Stomach (tissue), 9 donors: Measurements from ENCODE around the gene LCTL. TPM values are rescaled to one million over a fixed set of nuclear protein-coding genes. Genes with fewer than 3 reads are reported as not detected.
A peak's percentile ranks its signal among the peaks of the same experiment; 100 is the strongest.
"Not testable (repeated sequence)": the region's sequence is repeated elsewhere in the genome, so short reads cannot be mapped to it uniquely, and the experiment has no call there.

Experiments used
- DNase-seq, 2 donors: peaks; one replicate each; pipeline versions ENCODE4 v3.0.0 to v3.0.0-alpha.2; 2013 to 2019
- H3K27ac ChIP-seq, 5 donors: fragments of 200-600 bp in 4 of 5; sonication (generic) in 4 of 5; one replicate each; pipeline ENCODE4 v1.5.1; 2013 to 2019; ENCODE audit warnings: mild to moderate bottlenecking in 1 of 5, moderate library complexity in 1 of 5
- H3K27me3 ChIP-seq, 3 donors: fragments of 200-600 bp; sonication (generic); one replicate each; pipeline ENCODE4 v1.5.1; 2017 to 2019; ENCODE audit warnings: mixed run types in 1 of 3
- H3K36me3 ChIP-seq, 4 donors: fragments of 200-600 bp; sonication (generic); 1 replicate in 3 of 4; 2 replicates in 1 of 4; pipeline ENCODE4 v1.5.1; 2016 to 2019
- H3K4me1 ChIP-seq, 4 donors: fragments of 200-600 bp; sonication (generic); one replicate each; pipeline ENCODE4 v1.5.1; 2016 to 2019
- H3K4me3 ChIP-seq, 4 donors: fragments of 200-600 bp; sonication (generic) in 3 of 4; one replicate each; pipeline ENCODE4 v1.5.1; 2016 to 2019; ENCODE audit warnings: mild to moderate bottlenecking in 1 of 4
- H3K9me3 ChIP-seq, 4 donors: fragments of 200-600 bp; sonication (generic); one replicate each; pipeline ENCODE4 v1.5.1; 2016 to 2019
- CTCF ChIP-seq, 7 experiments: fragments of 450-650 bp in 4 of 7; fragments of 200-600 bp in 3 of 7; sonication (generic) in 3 of 7; IDR thresholded peaks; one replicate each; pipeline ENCODE4 v1.5.1; 2016 to 2019; ENCODE audit warnings: antibody characterized with exemption in 7 of 7, control low read depth in 2 of 7, mild to moderate bottlenecking in 1 of 7
- EP300 ChIP-seq: sonication (generic); formaldehyde crosslinking; IDR thresholded peaks from one replicate; pipeline ENCODE4 v1.6.1; 2017; ENCODE audit warnings: antibody characterized with exemption
- POLR2A ChIP-seq, 4 donors: fragments of 450-650 bp; IDR thresholded peaks; one replicate each; pipeline ENCODE4 v1.6.1; 2016; ENCODE audit warnings: antibody characterized with exemption in 4 of 4, control low read depth in 2 of 4, mild to moderate bottlenecking in 1 of 4, moderate library complexity in 1 of 4
- POLR2AphosphoS5 ChIP-seq, 3 donors: sonication (generic); formaldehyde crosslinking; IDR thresholded peaks; one replicate each; pipeline ENCODE4 v1.6.1; 2016; ENCODE audit warnings: antibody characterized with exemption in 3 of 3
- whole genome bisulfite sequencing, 5 donors: extraction: QIAGEN DNeasy Blood & Tissue Kit in 3 of 5; methylation state at CpG; one replicate each; pipeline versions ENCODE4 v1.1.5 to v1.1.7; 2013 to 2018; 5-methylcytosine and 5-hydroxymethylcytosine counted together
- intact Hi-C: fragments of 100-400 bp; cut with DNase I; formaldehyde crosslinking; loops from one replicate; pipeline ENCODE4 v1.15.1; 2023; ENCODE audit warnings: low total_unique reads
- polyA plus RNA-seq, 3 donors: library from polyadenylated mRNA; stranded (reverse); fragments of 200-250 nt; gene quantifications; one replicate each; pipeline ENCODE4 v1.2.3, GENCODE V29; 2013
- total RNA-seq, 5 donors: library from RNA; depleted of rRNA; stranded (reverse); fragments of >200 nt; gene quantifications; one replicate each; pipeline versions ENCODE4 v1.1.0 to v1.2.3, GENCODE V29; 2014 to 2016
- donor health status: healthy with polysubstance abuse.
- donor health status: Bipolar disorder and iron deficiency.
- donor health status: healthy.

Gene LCTL
- total and polyA plus RNA-seq, 8 donors = not detected

- Histone ChIP-seq H3K27ac (no peak overlapping the region), H3K9me3 (no peaks in the 10 kb centered on the region), H3K27me3 (peaks cover 0 to 18% (median 0%) of the 10 kb centered on the region in 3 donors), H3K36me3 (no peaks in the 10 kb centered on the region), H3K4me1 (peaks cover 0 to 6% (median 0%) of the 10 kb centered on the region in 4 donors), H3K4me3 (no peak overlapping the region)
- intact Hi-C loops = no loop called here
- TF ChIP-seq CTCF (IDR thresholded peaks at IDR 0.05) (no peak), POLR2AphosphoS5 (IDR thresholded peaks at IDR 0.05) (no peak), EP300 (no peak), POLR2A (IDR thresholded peaks at IDR 0.05) (no peak)
- WGBS, 5 donors = 73 to 89% (median 78%) methylated on average over 2 of the region's 2 CpGs
- no peak for DNase-seq
Observed at GRCh38 chr15:66590435-66590834, 24.6 kb upstream of the LCTL start.

- 85 to 95% (median 90%) methylated on average over 6 of the region's 6 CpGs for WGBS, 5 donors
- H3K27me3 ChIP-seq = peaks cover 0 to 23% (median 0%) of the 10 kb centered on the region in 3 donors
- H3K9me3 ChIP-seq, intact Hi-C loops, H3K4me3 ChIP-seq, DNase-seq, H3K36me3 ChIP-seq, H3K4me1 ChIP-seq, H3K27ac ChIP-seq: not testable (repeated sequence)
Observed at GRCh38 chr15:66589429-66589828, 23.6 kb upstream of the LCTL start.

GRCh38 chr15:66588971-66589370, 23.2 kb upstream of the LCTL start:
- H3K27ac ChIP-seq = no peak overlapping the region
- DNase-seq = peak in 1 of 2 donors; percentile 39
- H3K4me1 ChIP-seq = peaks cover 0 to 6% (median 0%) of the 10 kb centered on the region in 4 donors
- no peak for TF ChIP-seq POLR2A (IDR thresholded peaks at IDR 0.05)
- TF ChIP-seq POLR2AphosphoS5 (IDR thresholded peaks at IDR 0.05) = no peak
- no peak for TF ChIP-seq CTCF (IDR thresholded peaks at IDR 0.05)
- TF ChIP-seq EP300 = no peak
- peaks cover 0 to 23% (median 0%) of the 10 kb centered on the region in 3 donors for H3K27me3 ChIP-seq
- WGBS, 5 donors = 76 to 87% (median 84%) methylated on average over 8 of the region's 8 CpGs
- no peak overlapping the region for H3K4me3 ChIP-seq
- H3K36me3 ChIP-seq = no peaks in the 10 kb centered on the region
- intact Hi-C loops = no loop called here
- H3K9me3 ChIP-seq = no peaks in the 10 kb centered on the region

- DNase-seq = no peak
- 60 to 80% (median 75%) methylated on average over 3 to 5 of the region's 5 CpGs for WGBS, 5 donors
- Histone ChIP-seq H3K27me3 (peaks cover 0 to 23% (median 0%) of the 10 kb centered on the region in 3 donors), H3K9me3 (no peaks in the 10 kb centered on the region), H3K36me3 (no peaks in the 10 kb centered on the region), H3K4me3 (no peak overlapping the region), H3K27ac (no peak overlapping the region), H3K4me1 (peaks cover 0 to 6% (median 0%) of the 10 kb centered on the region in 4 donors)
- intact Hi-C loops = no loop called here
- TF ChIP-seq EP300 = no peak
Observed at GRCh38 chr15:66588537-66588936, 22.7 kb upstream of the LCTL start.

GRCh38 chr15:66587749-66588148, 22.0 kb upstream of the LCTL start:
- intact Hi-C loops = no loop called here
- H3K36me3 ChIP-seq = no peaks in the 10 kb centered on the region
- H3K27me3 ChIP-seq = peaks cover 0 to 23% (median 0%) of the 10 kb centered on the region in 3 donors
- DNase-seq = no peak
- TF ChIP-seq POLR2AphosphoS5 (IDR thresholded peaks at IDR 0.05) (no peak), POLR2A (IDR thresholded peaks at IDR 0.05) (no peak), CTCF (IDR thresholded peaks at IDR 0.05) (no peak)
- no peak overlapping the region for H3K27ac ChIP-seq
- H3K9me3 ChIP-seq = no peaks in the 10 kb centered on the region
- peaks cover 0 to 2% (median 0%) of the 10 kb centered on the region in 4 donors for H3K4me1 ChIP-seq
- no peak overlapping the region for H3K4me3 ChIP-seq
- 48 to 66% (median 54%) methylated on average over 5 of the region's 5 CpGs for WGBS, 5 donors
